ENCODE measurements around the gene BCL11B.
A peak's percentile ranks its signal among the peaks of the same experiment; 100 is the strongest.

- 0 out of 2 replicates have a peak, but pooled peaks have one; percentile 26 for TF ChIP-seq CTCF (conservative IDR thresholded peaks at IDR 0.05; ENCODE audit: low read length)
- TF ChIP-seq EZH2phosphoT487 (IDR thresholded peaks at IDR 0.05; ENCODE audit: borderline replicate concordance, low read depth, low read length): no peak
Measured at GRCh38 chr14:99190696-99191394, 81.2 kb downstream of the BCL11B start.

Data from OCI-LY7 (cell line).